Measurements from ENCODE around the gene GTF3C1. TPM values are rescaled to one million over a fixed set of nuclear protein-coding genes. Genes with fewer than 3 reads are reported as not detected.

GTF3C1 gene
- total RNA-seq, 6 experiments from 2014 or later = 66.6 to 86.1 (median 80.3) TPM

- Mint-ChIP-seq H3K9me3 (no peaks in the 10 kb centered on the region), H3K27ac (no peak overlapping the region), H3K27me3 (ENCODE audit: insufficient read depth) (no peaks in the 10 kb centered on the region), H3K36me3 (ENCODE audit: low read depth) (peaks cover 10% of the 10 kb centered on the region; the same call in 1 of the 2 replicates), H3K4me1 (ENCODE audit: low read depth) (peaks cover 31% of the 10 kb centered on the region), H3K4me3 (no peak overlapping the region)
- no peak for TF ChIP-seq CTCF (IDR thresholded peaks at IDR 0.05)
- no peak for DNase-seq
These were observed 139.0 kb downstream of the GTF3C1 start for GRCh38 chr16:27410761-27411160.

Other genes starting within 250 kb of the GTF3C1 start
- gene IL4R, start 235.9 kb downstream of the GTF3C1 start, total RNA-seq (2021; fragmentation: NEBNext Ultra II Directional; extraction: Animal tissue kit (Norgen Biotek cat#: 25700)) = 10 to 100 TPM; 20.0 to 27.0 (median 23.2) TPM
- 1 to 10 TPM in 5 of 6 experiments, under 1 TPM in 1; 0.96 to 1.8 (median 1.2) TPM for gene IL21R, start 147.7 kb downstream of the GTF3C1 start, total RNA-seq (2021; fragmentation: NEBNext Ultra II Directional; extraction: Animal tissue kit (Norgen Biotek cat#: 25700))
- gene KATNIP, start 231 bp upstream of the GTF3C1 start, total RNA-seq (2021; fragmentation: NEBNext Ultra II Directional; extraction: Animal tissue kit (Norgen Biotek cat#: 25700)) = 10 to 100 TPM; 18.6 to 24.1 (median 19.9) TPM